Calu3 (cell line): ENCODE measurements around the gene SPINK1. TPM values are rescaled to one million over a fixed set of nuclear protein-coding genes. Genes with fewer than 3 reads are reported as not detected.
A peak's percentile ranks its signal among the peaks of the same experiment; 100 is the strongest.

Experiments used
- BruUV-seq: library from RNA; stranded (reverse); fragments of 400-500 nt; replicated peaks from 2 replicates; lab custom pipeline; 2021; lab: Mats Ljungman, UMichigan
- CTCF ChIA-PET: fragments of 300-600 bp; sonication (Branson Sonifier 250); formaldehyde crosslinking; loops from one replicate; lab custom pipeline; 2022; ENCODE audit warnings: antibody characterized with exemption; lab: Charles Lee
- DNase-seq: peaks from one replicate; pipeline ENCODE4 v3.0.0; 2022
- H3K27ac Mint-ChIP-seq: one replicate; pipeline ENCODE4 v1.8.0; 2022; ENCODE audit warnings: mixed read lengths; ENCODE audit not compliant: unreplicated experiment
- H3K27me3 Mint-ChIP-seq: one replicate; pipeline ENCODE4 v1.8.0; 2022; ENCODE audit warnings: mixed read lengths; ENCODE audit not compliant: unreplicated experiment
- H3K36me3 Mint-ChIP-seq: one replicate; pipeline ENCODE4 v1.8.0; 2022; ENCODE audit warnings: mild to moderate bottlenecking, moderate library complexity, mixed read lengths; ENCODE audit not compliant: insufficient read depth, unreplicated experiment
- H3K4me1 Mint-ChIP-seq: one replicate; pipeline ENCODE4 v1.8.0; 2022; ENCODE audit warnings: mild to moderate bottlenecking, low read depth, mixed read lengths; ENCODE audit not compliant: unreplicated experiment
- H3K4me3 Mint-ChIP-seq: one replicate; pipeline ENCODE4 v1.8.0; 2022; ENCODE audit warnings: mild to moderate bottlenecking, low read depth, moderate library complexity, mixed read lengths; ENCODE audit not compliant: unreplicated experiment
- H3K9me3 Mint-ChIP-seq: one replicate; pipeline ENCODE4 v1.8.0; 2022; ENCODE audit warnings: low read depth, mixed read lengths; ENCODE audit not compliant: unreplicated experiment
- intact Hi-C: fragments of 100-400 bp; cut with micrococcal nuclease; formaldehyde crosslinking; loops from one replicate; pipeline ENCODE4 v1.10.0; 2022; ENCODE audit not compliant: unreplicated experiment
- total RNA-seq: library from RNA; stranded (reverse); gene quantifications from 2 replicates; pipeline ENCODE4 v1.2.3, GENCODE V29; 2022
- TF ChIP-seq, protein P1 (sequence below): fragments of 200-600 bp; IDR thresholded peaks from one replicate; pipeline ENCODE4 v1.8.0; 2022; ENCODE audit warnings: antibody characterized with exemption; ENCODE audit not compliant: unreplicated experiment

SPINK1 gene
- total RNA-seq, 1 experiment from 2014 or later, result 307 TPM

DNA sequence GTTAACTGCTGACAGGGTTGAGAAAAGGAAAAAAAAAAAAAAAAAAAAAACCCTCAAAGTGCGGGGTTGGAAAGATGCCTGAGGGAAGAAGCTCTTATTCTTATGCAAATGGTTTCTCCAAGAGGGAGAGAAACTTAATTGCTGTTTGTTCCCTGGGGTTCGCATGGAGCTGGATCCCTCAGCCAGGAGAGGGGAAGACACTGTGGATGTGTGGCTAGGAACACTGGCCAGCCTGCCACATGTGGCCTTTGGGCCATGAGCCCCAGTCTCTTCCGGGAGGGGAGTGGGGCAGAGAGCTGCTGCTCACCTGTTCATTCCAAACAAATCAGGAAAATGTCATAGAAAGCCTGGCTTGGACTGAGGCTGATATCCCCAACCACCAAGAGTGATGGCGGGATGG, 37.6 kb upstream of the SPINK1 start:
- TF ChIP-seq, protein P1, sequence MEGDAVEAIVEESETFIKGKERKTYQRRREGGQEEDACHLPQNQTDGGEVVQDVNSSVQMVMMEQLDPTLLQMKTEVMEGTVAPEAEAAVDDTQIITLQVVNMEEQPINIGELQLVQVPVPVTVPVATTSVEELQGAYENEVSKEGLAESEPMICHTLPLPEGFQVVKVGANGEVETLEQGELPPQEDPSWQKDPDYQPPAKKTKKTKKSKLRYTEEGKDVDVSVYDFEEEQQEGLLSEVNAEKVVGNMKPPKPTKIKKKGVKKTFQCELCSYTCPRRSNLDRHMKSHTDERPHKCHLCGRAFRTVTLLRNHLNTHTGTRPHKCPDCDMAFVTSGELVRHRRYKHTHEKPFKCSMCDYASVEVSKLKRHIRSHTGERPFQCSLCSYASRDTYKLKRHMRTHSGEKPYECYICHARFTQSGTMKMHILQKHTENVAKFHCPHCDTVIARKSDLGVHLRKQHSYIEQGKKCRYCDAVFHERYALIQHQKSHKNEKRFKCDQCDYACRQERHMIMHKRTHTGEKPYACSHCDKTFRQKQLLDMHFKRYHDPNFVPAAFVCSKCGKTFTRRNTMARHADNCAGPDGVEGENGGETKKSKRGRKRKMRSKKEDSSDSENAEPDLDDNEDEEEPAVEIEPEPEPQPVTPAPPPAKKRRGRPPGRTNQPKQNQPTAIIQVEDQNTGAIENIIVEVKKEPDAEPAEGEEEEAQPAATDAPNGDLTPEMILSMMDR, result no peak
- no TSS peak for BruUV-seq
- no peak for DNase-seq
- H3K4me1 Mint-ChIP-seq, result no peaks in the 10 kb centered on the region
- CTCF ChIA-PET, result no interaction called here
- peaks cover 3% of the 10 kb centered on the region for H3K9me3 Mint-ChIP-seq
- no peak overlapping the region for H3K27ac Mint-ChIP-seq
- intact Hi-C loops, result no loop called here
- no peaks in the 10 kb centered on the region for H3K27me3 Mint-ChIP-seq
- H3K4me3 Mint-ChIP-seq, result no peak overlapping the region
- H3K36me3 Mint-ChIP-seq, result peaks cover 4% of the 10 kb centered on the region

DNA sequence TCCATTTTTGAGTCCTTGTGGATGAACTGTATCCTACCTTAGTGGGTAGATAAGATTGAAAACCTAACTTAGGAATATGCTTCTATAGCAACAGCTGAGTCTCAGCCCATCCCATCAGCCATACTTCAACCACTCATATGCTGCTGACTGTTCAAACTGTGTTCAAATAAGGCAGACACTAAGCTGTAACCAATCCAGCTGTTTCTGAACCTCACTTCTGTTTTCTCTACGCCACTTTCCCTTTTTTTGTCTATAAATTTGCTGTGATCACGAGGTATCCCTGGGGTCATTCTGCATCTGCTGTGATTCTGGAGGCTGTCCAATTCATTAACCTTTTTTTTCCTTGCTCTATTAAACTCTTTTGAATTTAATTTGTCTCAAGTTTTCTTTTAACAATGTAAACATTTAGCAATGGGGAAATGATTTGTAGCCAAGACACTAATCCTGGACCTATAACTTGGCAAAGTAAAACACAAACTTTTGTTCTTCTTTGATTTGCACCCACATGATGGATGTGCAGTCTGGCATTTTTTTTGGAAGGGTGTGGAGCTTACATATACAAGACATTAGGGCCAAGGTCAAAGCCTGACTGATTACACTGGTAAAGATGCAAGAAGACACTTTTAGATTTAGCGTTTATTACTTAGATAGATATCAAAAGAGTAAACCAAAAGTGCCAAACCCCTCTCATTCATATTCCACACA, 32.1 kb upstream of the SPINK1 start:
- no TSS peak for BruUV-seq
- Mint-ChIP-seq H3K36me3 (peaks cover 4% of the 10 kb centered on the region), H3K4me1 (peaks cover 17% of the 10 kb centered on the region), H3K27me3 (no peaks in the 10 kb centered on the region), H3K9me3 (no peaks in the 10 kb centered on the region), H3K27ac (no peak overlapping the region), H3K4me3 (no peak overlapping the region)
- TF ChIP-seq, protein P1, result no peak
- CTCF ChIA-PET, result interaction anchor here (0.5 kb wide), 1 partner anchor 66 kb away, joined by 3 read pairs; no protein-coding TSS in a partner anchor
- no peak for DNase-seq
- intact Hi-C loops, result no loop called here

DNA sequence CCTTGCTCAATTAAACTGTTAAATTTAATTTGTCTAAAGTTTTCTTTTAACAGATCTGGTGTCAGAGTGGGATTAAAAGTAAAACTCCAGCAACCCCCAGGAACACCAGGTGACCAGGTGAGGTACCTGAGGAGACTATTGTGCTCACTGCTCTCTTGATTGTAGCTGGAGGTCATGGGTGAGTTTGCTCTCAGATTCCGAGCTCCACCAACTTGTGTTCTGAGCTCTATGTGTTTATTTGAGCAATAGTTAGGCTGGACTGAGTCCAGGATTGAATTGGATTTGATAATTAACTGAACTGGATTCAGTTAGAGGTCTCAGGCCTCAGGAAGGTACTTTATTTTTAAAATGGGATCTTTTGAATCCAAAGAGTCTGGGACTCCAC, 29.2 kb upstream of the SPINK1 start:
- TF ChIP-seq, protein P1, result no peak
- Mint-ChIP-seq H3K9me3 (no peaks in the 10 kb centered on the region), H3K27ac (no peak overlapping the region), H3K4me1 (peaks cover 34% of the 10 kb centered on the region), H3K36me3 (peaks cover under 1% of the 10 kb centered on the region), H3K4me3 (no peak overlapping the region), H3K27me3 (no peaks in the 10 kb centered on the region)
- CTCF ChIA-PET, result interaction anchor here (1.0 to 1.6 kb wide), 3 partner anchors 11 to 26 kb away, joined by 3 to 10 read pairs (median 3); no protein-coding TSS in a partner anchor
- no TSS peak for BruUV-seq
- peak; percentile 18 for DNase-seq
- intact Hi-C loops, result no loop called here

DNA sequence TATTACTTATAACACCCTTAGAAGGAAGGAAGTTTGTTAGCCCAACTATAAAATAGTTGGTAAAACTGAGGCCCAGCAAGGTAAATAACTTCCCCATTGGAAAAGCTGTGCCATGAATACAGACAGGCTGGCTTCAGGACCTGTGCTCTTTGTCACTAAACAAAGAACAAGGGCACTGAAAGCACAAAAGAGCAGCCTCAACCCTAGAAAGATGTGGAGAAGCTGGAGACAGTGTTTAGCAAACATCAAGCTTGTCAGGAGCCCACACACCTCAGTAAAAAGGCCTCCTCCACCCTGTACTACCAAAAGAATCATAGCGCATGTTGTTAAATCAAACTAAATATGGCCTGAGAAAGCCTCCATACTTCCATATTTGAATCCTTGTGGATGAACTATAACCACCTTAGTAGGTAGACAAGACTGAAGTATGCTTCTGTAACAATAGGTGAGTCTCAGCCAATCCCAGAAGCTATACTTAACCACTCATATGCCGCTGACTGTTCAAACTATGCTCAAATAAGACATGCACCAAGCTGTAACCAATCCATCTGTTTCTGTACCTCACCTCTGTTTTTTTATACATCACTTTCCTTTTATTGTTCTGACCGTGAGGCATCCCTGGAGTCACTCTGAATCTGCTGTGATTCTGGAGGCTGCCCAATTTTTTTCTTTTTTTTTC, 28.6 kb upstream of the SPINK1 start:
- Mint-ChIP-seq H3K9me3 (no peaks in the 10 kb centered on the region), H3K27ac (no peak overlapping the region), H3K4me3 (no peak overlapping the region), H3K36me3 (no peaks in the 10 kb centered on the region), H3K4me1 (peaks cover 39% of the 10 kb centered on the region), H3K27me3 (no peaks in the 10 kb centered on the region)
- CTCF ChIA-PET, result interaction anchor here (1.0 to 1.6 kb wide), 3 partner anchors 11 to 27 kb away, joined by 3 to 10 read pairs (median 3); no protein-coding TSS in a partner anchor
- no peak for DNase-seq
- intact Hi-C loops, result loop anchor here (5.0 kb wide), 1 partner anchor 247 kb away; no protein-coding TSS in a partner anchor
- TF ChIP-seq, protein P1, result no peak
- no TSS peak for BruUV-seq
